ENCODE results near the gene ADAMTSL1. TPM values are rescaled to one million over a fixed set of nuclear protein-coding genes. Genes with fewer than 3 reads are reported as not detected.

The ADAMTSL1 gene
- total and polyA plus RNA-seq, 2 donors (not counting 3 experiments of a cell fraction or from before 2014, with no cell fraction given): 15.0 to 18.4 TPM

DNA sequence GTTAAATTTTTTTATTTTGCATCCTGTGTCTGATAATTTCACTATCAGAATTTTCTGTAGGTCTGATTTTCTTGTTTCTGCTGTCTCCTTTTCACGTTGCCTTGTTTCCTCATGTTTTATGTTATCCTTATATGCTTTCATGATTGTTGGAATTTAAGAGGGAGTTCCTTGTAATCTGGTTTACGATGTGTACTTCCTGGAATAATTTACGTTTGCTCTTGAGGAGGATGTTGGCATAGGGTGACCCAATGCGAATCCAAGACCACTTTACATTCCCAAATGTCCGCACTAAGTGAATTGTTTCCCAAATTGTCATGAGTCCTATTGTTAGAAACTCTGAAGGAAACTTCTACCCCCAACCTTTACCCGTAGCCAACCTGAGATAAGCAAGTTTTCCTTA is 80.3 kb downstream of the ADAMTSL1 start:
- H3K79me2 ChIP-seq (ENCODE audit: control insufficient read depth, insufficient read depth, low read length): no peaks in the 10 kb centered on the region
- dilution Hi-C loops (cut with MboI; ENCODE audit: extremely low pct_ligation_motif_present, low sequenced_read_pairs): no loop called here
- BruUV-seq (replicated peaks): no TSS peak

More for the DNA sequence above, 80.3 kb downstream of the ADAMTSL1 start:
- H2AFZ ChIP-seq (ENCODE audit: low read depth, low read length): no peak overlapping the region
- FAIRE-seq: no peak
- H3K9ac ChIP-seq (replicated peaks; ENCODE audit: extremely low read depth, insufficient read depth, low read length): no peak overlapping the region
- H3K4me3 ChIP-seq (replicated peaks in 1 of 3; ENCODE audit: insufficient read depth in 1 of 3, low read depth in 1 of 3, low read length in 3 of 3): no peak overlapping the region
- no peaks in the 10 kb centered on the region for H4K20me1 ChIP-seq (replicated peaks; ENCODE audit: control insufficient read depth, extremely low read depth, insufficient read depth, low read length)
- no peak for DNase-seq (ENCODE audit: low read depth, low spot score)
- intact Hi-C loops (cut with micrococcal nuclease): no loop called here
- no peaks in the 10 kb centered on the region for H3K36me3 ChIP-seq (ENCODE audit: control insufficient read depth in 2 of 2, extremely low read depth in 1 of 2, insufficient read depth in 2 of 2, low read length in 2 of 2)
- no peaks in the 10 kb centered on the region for H3K27me3 ChIP-seq (ENCODE audit: control insufficient read depth in 2 of 2, insufficient read depth in 2 of 2, low read length in 2 of 2)
- TF ChIP-seq, protein P1, sequence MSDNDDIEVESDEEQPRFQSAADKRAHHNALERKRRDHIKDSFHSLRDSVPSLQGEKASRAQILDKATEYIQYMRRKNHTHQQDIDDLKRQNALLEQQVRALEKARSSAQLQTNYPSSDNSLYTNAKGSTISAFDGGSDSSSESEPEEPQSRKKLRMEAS (IDR thresholded peaks at IDR 0.05; ENCODE audit: insufficient read depth, insufficient read length): no peak
- no peak for TF ChIP-seq JUN (IDR thresholded peaks at IDR 0.05; ENCODE audit: borderline replicate concordance, insufficient read depth, insufficient read length, low read depth)
- TF ChIP-seq, protein P2, sequence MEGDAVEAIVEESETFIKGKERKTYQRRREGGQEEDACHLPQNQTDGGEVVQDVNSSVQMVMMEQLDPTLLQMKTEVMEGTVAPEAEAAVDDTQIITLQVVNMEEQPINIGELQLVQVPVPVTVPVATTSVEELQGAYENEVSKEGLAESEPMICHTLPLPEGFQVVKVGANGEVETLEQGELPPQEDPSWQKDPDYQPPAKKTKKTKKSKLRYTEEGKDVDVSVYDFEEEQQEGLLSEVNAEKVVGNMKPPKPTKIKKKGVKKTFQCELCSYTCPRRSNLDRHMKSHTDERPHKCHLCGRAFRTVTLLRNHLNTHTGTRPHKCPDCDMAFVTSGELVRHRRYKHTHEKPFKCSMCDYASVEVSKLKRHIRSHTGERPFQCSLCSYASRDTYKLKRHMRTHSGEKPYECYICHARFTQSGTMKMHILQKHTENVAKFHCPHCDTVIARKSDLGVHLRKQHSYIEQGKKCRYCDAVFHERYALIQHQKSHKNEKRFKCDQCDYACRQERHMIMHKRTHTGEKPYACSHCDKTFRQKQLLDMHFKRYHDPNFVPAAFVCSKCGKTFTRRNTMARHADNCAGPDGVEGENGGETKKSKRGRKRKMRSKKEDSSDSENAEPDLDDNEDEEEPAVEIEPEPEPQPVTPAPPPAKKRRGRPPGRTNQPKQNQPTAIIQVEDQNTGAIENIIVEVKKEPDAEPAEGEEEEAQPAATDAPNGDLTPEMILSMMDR (IDR thresholded peaks at IDR 0.05; ENCODE audit: extremely low read depth in 1 of 2, insufficient read depth in 1 of 2, low read depth in 1 of 2, low read length in 2 of 2): no peak
- TF ChIP-seq GATA2 (IDR thresholded peaks at IDR 0.05; ENCODE audit: insufficient read depth, insufficient read length, low read depth, low read length): no peak
- TF ChIP-seq POLR2A (IDR thresholded peaks at IDR 0.05; ENCODE audit: low read depth, low read length): no peak
- no peak for TF ChIP-seq POLR2AphosphoS5 (IDR thresholded peaks at IDR 0.05; ENCODE audit: insufficient read depth, low read depth, low read length)
- TF ChIP-seq EZH2 (IDR thresholded peaks at IDR 0.05; ENCODE audit: borderline replicate concordance, low read depth, low read length, severe bottlenecking): no peak
- no peak for TF ChIP-seq FOS (IDR thresholded peaks at IDR 0.05; ENCODE audit: borderline replicate concordance, insufficient read depth, low read length)
- TF ChIP-seq MYC (IDR thresholded peaks at IDR 0.05; ENCODE audit: low read depth, low read length): no peak
- H3K9me1 ChIP-seq (replicated peaks; ENCODE audit: control insufficient read depth, extremely low read depth, insufficient read depth, low read length): no peaks in the 10 kb centered on the region
- POLR2A ChIA-PET: no interaction called here
- CTCF ChIA-PET: interaction anchor here (1.0 to 1.6 kb wide), 2 partner anchors 10 to 27 kb away, joined by 3 to 5 read pairs; no protein-coding TSS in a partner anchor
- H3K4me2 ChIP-seq (ENCODE audit: insufficient read depth, low read length): no peak overlapping the region
- H3K27ac ChIP-seq (ENCODE audit: insufficient read depth, low read depth, low read length): no peak overlapping the region
- no peaks in the 10 kb centered on the region for H3K9me3 ChIP-seq (replicated peaks; ENCODE audit: control insufficient read depth, insufficient read depth, low read length)
- H3K4me1 ChIP-seq (ENCODE audit: control insufficient read depth, extremely low read depth, insufficient read depth, low read length): peaks cover 6% of the 10 kb centered on the region
